ENCODE data around the gene PDCD1. TPM values are rescaled to one million over a fixed set of nuclear protein-coding genes. Genes with fewer than 3 reads are reported as not detected.

Gene PDCD1
- total RNA-seq, 1 experiment from 2014 or later, result not detected

DNA sequence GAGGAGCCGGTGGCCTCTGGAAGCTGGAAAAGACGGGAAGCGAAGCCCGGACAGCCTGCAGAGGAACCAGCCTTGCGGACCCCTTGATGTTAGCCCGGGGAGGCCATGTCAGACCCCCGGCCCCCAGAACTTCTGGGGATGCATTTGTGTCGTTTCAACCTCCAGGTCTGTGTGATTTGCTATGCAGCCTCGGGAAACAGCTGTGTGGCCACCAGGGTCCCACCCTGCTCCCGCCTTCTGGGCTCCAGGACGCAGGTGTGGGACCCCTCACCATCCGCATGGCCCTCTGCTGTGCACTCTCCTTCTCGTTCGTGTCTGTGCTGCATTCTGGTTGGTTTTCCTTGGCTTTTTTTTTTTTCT, 36.5 kb downstream of the PDCD1 start:
- H3K9ac ChIP-seq (ENCODE audit: low read length), result no peak overlapping the region
- no peaks in the 10 kb centered on the region for H3K9me2 ChIP-seq (replicated peaks; ENCODE audit: low read length)
- H3F3A ChIP-seq (ENCODE audit: low read length, unreplicated experiment), result no peaks in the 10 kb centered on the region
- H3K36me3 ChIP-seq (ENCODE audit: low read depth, low read length), result no peaks in the 10 kb centered on the region
- no peaks in the 10 kb centered on the region for H3K9me3 ChIP-seq (ENCODE audit: low read length)
- intact Hi-C loops (cut with micrococcal nuclease), result no loop called here
- H3K4me2 ChIP-seq (ENCODE audit: low read length), result no peak overlapping the region
- no peak overlapping the region for H2AFZ ChIP-seq (ENCODE audit: low read length)
- H3K79me2 ChIP-seq (ENCODE audit: low read length), result no peaks in the 10 kb centered on the region
- DNase-seq, result no peak
- TF ChIP-seq, protein P1, sequence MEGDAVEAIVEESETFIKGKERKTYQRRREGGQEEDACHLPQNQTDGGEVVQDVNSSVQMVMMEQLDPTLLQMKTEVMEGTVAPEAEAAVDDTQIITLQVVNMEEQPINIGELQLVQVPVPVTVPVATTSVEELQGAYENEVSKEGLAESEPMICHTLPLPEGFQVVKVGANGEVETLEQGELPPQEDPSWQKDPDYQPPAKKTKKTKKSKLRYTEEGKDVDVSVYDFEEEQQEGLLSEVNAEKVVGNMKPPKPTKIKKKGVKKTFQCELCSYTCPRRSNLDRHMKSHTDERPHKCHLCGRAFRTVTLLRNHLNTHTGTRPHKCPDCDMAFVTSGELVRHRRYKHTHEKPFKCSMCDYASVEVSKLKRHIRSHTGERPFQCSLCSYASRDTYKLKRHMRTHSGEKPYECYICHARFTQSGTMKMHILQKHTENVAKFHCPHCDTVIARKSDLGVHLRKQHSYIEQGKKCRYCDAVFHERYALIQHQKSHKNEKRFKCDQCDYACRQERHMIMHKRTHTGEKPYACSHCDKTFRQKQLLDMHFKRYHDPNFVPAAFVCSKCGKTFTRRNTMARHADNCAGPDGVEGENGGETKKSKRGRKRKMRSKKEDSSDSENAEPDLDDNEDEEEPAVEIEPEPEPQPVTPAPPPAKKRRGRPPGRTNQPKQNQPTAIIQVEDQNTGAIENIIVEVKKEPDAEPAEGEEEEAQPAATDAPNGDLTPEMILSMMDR (conservative IDR thresholded peaks at IDR 0.05; ENCODE audit: low read depth, low read length), result no peak
- TF ChIP-seq EZH2phosphoT487 (IDR thresholded peaks at IDR 0.05; ENCODE audit: borderline replicate concordance, low read length), result no peak
- TF ChIP-seq EZH2 (IDR thresholded peaks at IDR 0.05; ENCODE audit: low read length, unreplicated experiment), result no peak
- ATAC-seq, result no peak
- H4K20me1 ChIP-seq (ENCODE audit: low read length), result no peaks in the 10 kb centered on the region
- H3K4me1 ChIP-seq (ENCODE audit: insufficient read depth, low read length), result no peaks in the 10 kb centered on the region
- H3K4me3 ChIP-seq (ENCODE audit: low read length), result no peak overlapping the region
- CTCF ChIA-PET, result no interaction called here
- POLR2A ChIA-PET (ENCODE audit: unreplicated experiment), result no interaction called here
- 0 out of 2 replicates have a peak, but pooled peaks cover 7% of the 10 kb centered on the region for H3K27me3 ChIP-seq (ENCODE audit: low read length)
- H3K27ac ChIP-seq (ENCODE audit: low read length), result no peak overlapping the region
- BruUV-seq (replicated peaks), result no TSS peak

DNA sequence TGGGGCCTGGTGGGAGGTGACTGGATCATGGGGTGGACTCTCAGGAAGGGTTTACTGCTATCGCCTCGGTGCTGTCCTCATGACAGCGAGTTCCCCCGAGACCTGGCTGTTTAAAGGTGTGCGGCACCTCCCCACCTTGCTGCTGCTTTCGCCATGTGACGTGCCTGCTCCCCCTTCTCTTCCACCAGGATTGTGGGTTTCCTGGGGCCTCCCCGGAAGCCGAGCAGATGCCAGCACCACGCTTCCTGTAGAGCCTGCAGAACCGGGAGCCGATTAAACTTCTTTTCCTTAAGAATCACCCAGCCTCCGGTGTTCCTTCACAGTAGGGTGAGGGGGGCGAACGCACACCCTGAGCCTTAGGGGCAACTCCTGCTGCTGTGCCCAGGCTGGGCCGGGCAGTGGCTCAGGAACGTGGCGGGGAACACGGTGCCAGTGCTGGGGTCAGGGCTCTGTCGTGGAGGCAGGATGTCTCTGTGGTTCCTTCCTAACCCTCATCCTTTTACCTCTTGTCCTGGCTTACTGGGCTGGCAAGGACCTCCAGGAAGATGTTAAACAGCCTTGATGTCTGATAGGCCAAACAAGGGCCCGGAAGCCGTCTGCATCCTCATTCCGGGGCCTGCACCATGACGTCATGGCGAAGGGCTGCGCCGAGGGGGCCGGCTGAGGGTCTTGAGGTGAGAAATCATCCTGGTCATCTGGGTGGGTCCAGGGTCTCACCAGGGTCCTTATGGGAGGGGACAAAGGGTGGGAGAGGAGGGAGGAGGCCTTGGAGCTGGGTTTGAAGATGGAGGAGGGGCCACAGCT, 37.0 kb downstream of the PDCD1 start:
- BruUV-seq (replicated peaks), result no TSS peak
- Histone ChIP-seq H3K4me1 (ENCODE audit: insufficient read depth, low read length) (no peaks in the 10 kb centered on the region), H3K9me2 (replicated peaks; ENCODE audit: low read length) (no peaks in the 10 kb centered on the region), H3K9me3 (ENCODE audit: low read length) (no peaks in the 10 kb centered on the region), H4K20me1 (ENCODE audit: low read length) (no peaks in the 10 kb centered on the region), H3K27me3 (ENCODE audit: low read length) (0 out of 2 replicates have a peak, but pooled peaks cover 3% of the 10 kb centered on the region), H3K9ac (ENCODE audit: low read length) (no peak overlapping the region), H3K79me2 (ENCODE audit: low read length) (no peaks in the 10 kb centered on the region), H3K4me3 (ENCODE audit: low read length) (no peak overlapping the region), H3K36me3 (ENCODE audit: low read depth, low read length) (no peaks in the 10 kb centered on the region), H3K27ac (ENCODE audit: low read length) (no peak overlapping the region), H3F3A (ENCODE audit: low read length, unreplicated experiment) (no peaks in the 10 kb centered on the region), H3K4me2 (ENCODE audit: low read length) (no peak overlapping the region), H2AFZ (ENCODE audit: low read length) (no peak overlapping the region)
- intact Hi-C loops (cut with micrococcal nuclease), result no loop called here
- ChIA-PET POLR2A (ENCODE audit: unreplicated experiment) (no interaction called here), CTCF (no interaction called here)
- DNase-seq (no peak), ATAC-seq (no peak)
- TF ChIP-seq, protein P1 (conservative IDR thresholded peaks at IDR 0.05; ENCODE audit: low read depth, low read length), result no peak
- no peak for TF ChIP-seq EZH2 (IDR thresholded peaks at IDR 0.05; ENCODE audit: low read length, unreplicated experiment)
- TF ChIP-seq EZH2phosphoT487 (IDR thresholded peaks at IDR 0.05; ENCODE audit: borderline replicate concordance, low read length), result no peak

DNA sequence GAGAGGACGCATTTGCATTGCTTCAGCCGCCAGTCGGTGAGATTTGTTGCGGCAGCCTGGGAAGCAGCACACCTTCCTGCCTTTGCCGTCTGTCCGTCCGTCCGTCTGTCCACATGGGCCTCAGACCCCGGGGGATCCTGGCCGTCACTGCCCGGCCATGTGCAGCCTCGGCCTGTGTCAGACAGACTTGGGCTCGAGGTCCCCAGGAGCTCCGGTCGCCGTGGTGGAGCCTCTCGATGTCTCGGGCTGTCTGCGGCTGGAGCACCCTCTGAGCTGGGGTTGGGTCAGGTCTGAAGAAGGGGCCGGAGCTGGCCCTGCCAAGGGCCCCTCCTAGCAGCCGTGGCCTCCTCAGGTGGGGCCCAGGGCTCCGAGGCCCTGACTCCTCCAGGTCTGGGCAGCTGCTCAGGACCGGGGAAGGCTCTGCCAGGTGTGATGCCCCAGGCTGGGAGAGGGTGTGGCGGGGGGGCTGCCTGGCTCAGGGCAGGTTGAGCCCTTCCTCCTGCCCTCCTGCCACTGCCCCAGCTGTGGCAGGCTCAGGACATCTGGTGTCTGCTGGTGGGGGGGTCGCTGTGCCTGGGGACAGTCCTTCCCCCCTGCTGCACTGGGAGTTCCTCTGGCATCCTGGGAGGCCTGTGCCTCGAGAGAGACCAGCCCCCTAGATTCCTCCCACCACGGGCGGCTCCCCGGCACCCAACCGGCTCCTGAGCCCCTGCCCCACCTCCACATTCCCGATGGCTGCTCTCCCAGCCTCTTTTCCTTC, 37.9 kb downstream of the PDCD1 start:
- ATAC-seq, result no peak

More for the DNA sequence above, 37.9 kb downstream of the PDCD1 start:
- DNase-seq, result no peak
- Histone ChIP-seq H3K4me2 (ENCODE audit: low read length) (no peak overlapping the region), H3K36me3 (ENCODE audit: low read depth, low read length) (no peaks in the 10 kb centered on the region), H3K4me3 (ENCODE audit: low read length) (no peak overlapping the region), H3K9me2 (replicated peaks; ENCODE audit: low read length) (no peaks in the 10 kb centered on the region), H3K9me3 (ENCODE audit: low read length) (no peaks in the 10 kb centered on the region), H3K27ac (ENCODE audit: low read length) (no peak overlapping the region), H3K4me1 (ENCODE audit: insufficient read depth, low read length) (no peaks in the 10 kb centered on the region), H3K79me2 (ENCODE audit: low read length) (no peaks in the 10 kb centered on the region), H2AFZ (ENCODE audit: low read length) (no peak overlapping the region), H3F3A (ENCODE audit: low read length, unreplicated experiment) (no peaks in the 10 kb centered on the region), H3K9ac (ENCODE audit: low read length) (no peak overlapping the region), H3K27me3 (ENCODE audit: low read length) (no peaks in the 10 kb centered on the region), H4K20me1 (ENCODE audit: low read length) (no peaks in the 10 kb centered on the region)
- intact Hi-C loops (cut with micrococcal nuclease), result no loop called here
- CTCF ChIA-PET, result no interaction called here
- BruUV-seq (replicated peaks), result no TSS peak
- TF ChIP-seq EZH2phosphoT487 (IDR thresholded peaks at IDR 0.05; ENCODE audit: borderline replicate concordance, low read length) (no peak), EZH2 (IDR thresholded peaks at IDR 0.05; ENCODE audit: low read length, unreplicated experiment) (no peak)
- TF ChIP-seq, protein P1 (conservative IDR thresholded peaks at IDR 0.05; ENCODE audit: low read depth, low read length), result no peak
- POLR2A ChIA-PET (ENCODE audit: unreplicated experiment), result no interaction called here

Measured in PC-3 (cell line).